Psoas muscle (tissue), 8 donors: Measurements from ENCODE around the gene FAM171A1. TPM values are rescaled to one million over a fixed set of nuclear protein-coding genes. Genes with fewer than 3 reads are reported as not detected.

ENCODE experiments used
- ATAC-seq, 4 donors: fragments of 200-7000 bp; cut with Tn5 transposase; one replicate each; pipeline ENCODE4 v1.9.1; 2020; ENCODE audit warnings: moderate library complexity in 3 of 4, mild to moderate bottlenecking in 2 of 4
- DNase-seq, 2 donors: peaks; one replicate each; pipeline ENCODE4 v3.0.0-alpha.2; 2020
- H3K27ac ChIP-seq: fragments of 200-600 bp; one replicate; pipeline ENCODE4 v1.8.0; 2022
- H3K27me3 ChIP-seq, 3 donors: fragments of 200-600 bp in 1 of 3; one replicate each; pipeline versions ENCODE4 v1.6.1 to v1.8.0; 2013 to 2022; ENCODE audit warnings: low read length in 2 of 3, mild to moderate bottlenecking in 2 of 3, moderate library complexity in 1 of 3; ENCODE audit not compliant: insufficient read depth in 3 of 3
- H3K36me3 ChIP-seq, 2 donors: fragments of 200-600 bp in 1 of 2; one replicate each; pipeline versions ENCODE4 v1.6.1 to v1.8.0; 2013 to 2022; ENCODE audit warnings: low read depth in 1 of 2, mild to moderate bottlenecking in 1 of 2, moderate library complexity in 1 of 2; ENCODE audit not compliant: insufficient read depth in 1 of 2
- H3K4me1 ChIP-seq: fragments of 200-600 bp; one replicate; pipeline ENCODE4 v1.8.0; 2022
- H3K4me3 ChIP-seq: fragments of 200-600 bp; one replicate; pipeline ENCODE4 v1.8.0; 2022; ENCODE audit warnings: mild to moderate bottlenecking
- H3K9me3 ChIP-seq: fragments of 200-600 bp; one replicate; pipeline ENCODE4 v1.8.0; 2022
- CTCF ChIP-seq: fragments of 200-600 bp; IDR thresholded peaks from one replicate; pipeline ENCODE4 v1.8.0; 2022; ENCODE audit warnings: antibody characterized with exemption
- WGBS, 3 donors: extraction: QIAGEN DNeasy Blood & Tissue Kit; methylation state at CpG; one replicate each; pipeline versions ENCODE4 v1.1.6 to v1.1.7; 2013; 5-methylcytosine and 5-hydroxymethylcytosine counted together
- intact Hi-C, 2 donors: fragments of 100-400 bp; cut with DNase I; formaldehyde crosslinking; loops; one replicate each; pipeline versions ENCODE4 v1.11.0 to v1.14.2; 2022
- polyA plus RNA-seq, 3 donors: library from polyadenylated mRNA; stranded (reverse); fragments of 200-250 nt; gene quantifications; one replicate each; pipeline ENCODE4 v1.2.3, GENCODE V29; 2013
- total RNA-seq, 4 donors: library from RNA; stranded (reverse); fragmentation: NEBNext Ultra II Directional in 2 of 4; extraction: Animal tissue kit (Norgen Biotek cat#: 25700) in 2 of 4; gene quantifications; one replicate each; pipeline versions ENCODE4 v1.2.1 to v1.2.4, GENCODE V29; 2021 to 2023
- donor health status: healthy with polysubstance abuse.
- donor health status: DM: no; HTN: no; CAD: no; lungs with moderate emphysema.
- donor health status: Bipolar disorder and iron deficiency.
- donor health status: healthy.
- donor health status: DM: yes; HTN: yes; CAD: no.
- donor health status: DM: no; HTN: no; CAD: no.
- donor health status: DM: no; HTN: no; CAD: no.
- donor health status: DM: yes; HTN: yes; CAD: no.

FAM171A1 gene
- total and polyA plus RNA-seq, 7 donors = 3.9 to 10.5 (median 5.0) TPM

- Histone ChIP-seq H3K36me3 (no peaks in the 10 kb centered on the region), H3K27me3 (no peaks in the 10 kb centered on the region), H3K4me3 (no peak overlapping the region), H3K4me1 (no peaks in the 10 kb centered on the region), H3K9me3 (no peaks in the 10 kb centered on the region), H3K27ac (no peak overlapping the region)
- intact Hi-C loops = no loop called here
- DNase-seq = no peak
- ATAC-seq = no peak
- 81 to 84% (median 83%) methylated on average over 8 of the region's 8 CpGs for WGBS, 3 donors
- TF ChIP-seq CTCF = no peak
Observed at GRCh38 chr10:15324113-15324512, 47.0 kb downstream of the FAM171A1 start.

GRCh38 chr10:15322356-15322755, 48.7 kb downstream of the FAM171A1 start:
- Histone ChIP-seq H3K36me3 (no peaks in the 10 kb centered on the region), H3K4me3 (no peak overlapping the region), H3K27me3 (no peaks in the 10 kb centered on the region), H3K9me3 (no peaks in the 10 kb centered on the region), H3K4me1 (no peaks in the 10 kb centered on the region), H3K27ac (no peak overlapping the region)
- ATAC-seq (no peak), DNase-seq (no peak)
- intact Hi-C loops = no loop called here
- no peak for TF ChIP-seq CTCF
- WGBS, 3 donors = 34 to 44% (median 41%) methylated on average over 2 of the region's 2 CpGs

- Histone ChIP-seq H3K27ac (no peak overlapping the region), H3K27me3 (no peaks in the 10 kb centered on the region), H3K4me1 (no peaks in the 10 kb centered on the region), H3K4me3 (no peak overlapping the region), H3K36me3 (no peaks in the 10 kb centered on the region), H3K9me3 (no peaks in the 10 kb centered on the region)
- intact Hi-C loops = no loop called here
- no peak for TF ChIP-seq CTCF
- no peak for ATAC-seq
- WGBS, 3 donors = 24 to 30% (median 25%) methylated on average over 6 of the region's 6 CpGs
- no peak for DNase-seq
Observed at GRCh38 chr10:15321431-15322341, 49.4 kb downstream of the FAM171A1 start.

- 46 to 67% (median 49%) methylated on average over 3 of the region's 3 CpGs for WGBS, 3 donors
- H3K4me1 ChIP-seq = no peaks in the 10 kb centered on the region
- H3K27ac ChIP-seq = no peak overlapping the region
- no peak for ATAC-seq
- H3K36me3 ChIP-seq = no peaks in the 10 kb centered on the region
- no peak for TF ChIP-seq CTCF
- intact Hi-C loops = no loop called here
- H3K27me3 ChIP-seq = no peaks in the 10 kb centered on the region
- no peak overlapping the region for H3K4me3 ChIP-seq
- no peaks in the 10 kb centered on the region for H3K9me3 ChIP-seq
- no peak for DNase-seq
Observed at GRCh38 chr10:15320522-15321203, 50.4 kb downstream of the FAM171A1 start.
